Measurements from ENCODE around the gene KCTD2. TPM values are rescaled to one million over a fixed set of nuclear protein-coding genes. Genes with fewer than 3 reads are reported as not detected.

Gene KCTD2
- total RNA-seq, 5 donors from 2014 or later (not counting 1 experiment from before 2014, with no cell fraction given), result 22.0 to 32.8 (median 29.0) TPM

DNA sequence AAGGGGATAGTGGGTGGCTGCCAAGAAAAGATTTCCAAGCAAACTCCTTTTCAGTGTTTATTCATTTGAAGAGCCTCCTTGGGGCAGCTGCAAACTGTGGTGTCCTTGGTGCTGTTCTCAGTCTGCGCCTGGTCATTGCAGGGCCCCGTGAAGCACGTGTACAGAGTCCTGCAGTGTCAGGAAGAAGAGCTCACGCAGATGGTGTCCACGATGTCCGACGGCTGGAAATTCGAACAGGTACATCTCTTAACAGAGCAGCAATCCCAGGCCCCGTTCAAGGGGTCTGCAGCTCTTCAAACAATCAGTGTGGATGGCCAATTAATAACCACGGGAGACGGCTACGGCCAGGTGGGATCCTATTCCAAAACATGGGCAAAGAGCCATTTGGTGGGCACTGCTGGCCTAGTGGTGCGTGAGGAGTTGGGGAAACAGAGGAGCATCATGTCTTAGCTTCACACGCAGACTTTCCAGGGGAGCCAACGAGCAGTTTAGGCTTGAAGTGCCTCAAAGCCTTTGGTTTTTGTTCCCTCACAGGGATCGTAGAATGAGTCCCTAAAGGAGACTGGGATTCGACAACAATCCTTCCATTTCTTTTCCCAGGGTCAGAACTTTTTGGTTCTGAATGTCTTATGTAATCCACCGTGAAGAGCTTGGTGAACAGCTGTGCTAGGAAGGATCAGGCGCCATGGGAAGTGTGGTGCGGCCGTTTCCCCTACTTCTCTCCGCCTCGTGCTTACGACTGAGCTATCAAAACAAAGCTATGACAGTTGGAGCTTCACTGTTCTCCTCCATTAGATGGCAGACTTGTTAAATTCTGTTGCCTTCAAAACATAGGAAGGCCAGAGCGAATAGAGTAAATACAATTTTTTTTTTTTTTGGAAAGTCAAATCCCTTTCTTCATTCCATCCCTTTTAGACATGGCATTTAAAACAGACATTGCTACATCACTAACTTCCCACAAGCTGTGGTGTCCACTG, 12.6 kb downstream of the KCTD2 start:
- H3K36me3 Mint-ChIP-seq, result peaks cover 40% of the 10 kb centered on the region
- no peaks in the 10 kb centered on the region for H3K9me3 ChIP-seq
- no peak overlapping the region for H3K27ac ChIP-seq (ENCODE audit: low read length)
- CTCF ChIA-PET, result interaction anchor here (0.5 to 2.4 kb wide), 18 partner anchors 13 to 524 kb away, joined by 3 to 13 read pairs (median 3); partner anchors contain the start of genes ATP5PD (in 1 of the 2), KCTD2 (in 1 of the 2) and NT5C (in 1 of the 2)
- H3K9me3 Mint-ChIP-seq, result no peaks in the 10 kb centered on the region
- peaks cover 27 to 58% of the 10 kb centered on the region in 2 donors for H3K36me3 ChIP-seq (ENCODE audit: control insufficient read depth in 2 of 2, extremely low read depth in 1 of 2, insufficient read depth in 1 of 2, low read length in 1 of 2)
- no peaks in the 10 kb centered on the region for H3K27me3 ChIP-seq (replicated peaks in 1 of 2; ENCODE audit: control insufficient read depth in 2 of 2, extremely low read depth in 1 of 2, insufficient read depth in 2 of 2, low read length in 1 of 2)
- peaks cover 10 to 18% (median 12%) of the 10 kb centered on the region in 3 donors for H3K4me1 Mint-ChIP-seq
- no peak overlapping the region for H3K4me3 Mint-ChIP-seq
- ATAC-seq (replicated peaks in 1 of 4) (peak; percentile 70 to 92 (median 74)), DNase-seq (peak in 2 of 35 experiments; percentile 17 to 51)
- POLR2A ChIA-PET, result interaction anchor here (0.5 to 0.6 kb wide), 3 partner anchors 43 to 63 kb away, joined by 3 to 9 read pairs (median 4); no protein-coding TSS in a partner anchor
- peak overlapping the region; percentile 46 to 61 for H3K27ac Mint-ChIP-seq
- H3K4me1 ChIP-seq (ENCODE audit: control insufficient read depth in 1 of 2, extremely low read depth in 1 of 2, insufficient read depth in 2 of 2, low read length in 2 of 2), result no peaks in the 10 kb centered on the region
- H3K27me3 Mint-ChIP-seq, result no peaks in the 10 kb centered on the region
- no peak overlapping the region for H3K4me3 ChIP-seq (ENCODE audit: control insufficient read depth in 1 of 2, extremely low read depth in 1 of 2, low read length in 1 of 2)
- WGBS (ENCODE audit: insufficient coverage), result 83% methylated on average over 23 of the region's 25 CpGs

DNA sequence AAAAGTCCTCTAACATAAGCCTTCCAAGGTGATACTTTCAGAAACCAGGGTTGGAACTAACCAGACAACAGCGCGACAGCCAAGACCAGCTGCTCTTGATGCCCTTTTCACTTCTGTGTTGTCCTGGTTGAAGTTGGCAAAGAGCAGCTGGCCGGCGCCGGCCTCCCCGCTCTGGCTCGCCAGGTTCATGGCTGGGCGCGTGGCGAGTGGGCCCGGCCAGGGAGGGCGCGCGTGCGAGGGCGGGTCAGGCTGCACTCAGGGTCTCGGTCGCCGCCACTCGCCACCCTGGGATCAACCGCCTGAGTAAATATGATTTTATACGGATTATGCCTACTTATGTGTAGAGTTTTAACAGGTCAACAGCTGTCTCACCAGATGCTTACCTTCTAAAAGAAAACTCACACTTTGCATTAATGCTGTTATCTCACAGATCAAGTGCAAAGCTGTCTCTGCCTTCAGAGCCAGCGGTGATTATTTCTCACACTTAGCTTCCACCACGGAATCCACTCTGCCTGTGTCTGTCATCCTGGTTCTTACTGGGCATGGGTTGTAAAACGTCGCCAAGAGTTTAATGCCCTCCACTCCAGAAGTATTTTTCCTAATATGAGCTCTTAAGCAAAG, 13.5 kb downstream of the KCTD2 start:
- H3K4me1 Mint-ChIP-seq, result peaks cover 12 to 18% (median 14%) of the 10 kb centered on the region in 3 donors
- Histone ChIP-seq H3K9me3 (no peaks in the 10 kb centered on the region), H3K27me3 (replicated peaks in 1 of 2; ENCODE audit: control insufficient read depth in 2 of 2, extremely low read depth in 1 of 2, insufficient read depth in 2 of 2, low read length in 1 of 2) (no peaks in the 10 kb centered on the region), H3K36me3 (ENCODE audit: control insufficient read depth in 2 of 2, extremely low read depth in 1 of 2, insufficient read depth in 1 of 2, low read length in 1 of 2) (peaks cover 30 to 61% of the 10 kb centered on the region in 2 donors), H3K27ac (ENCODE audit: low read length) (no peak overlapping the region), H3K4me1 (ENCODE audit: control insufficient read depth in 1 of 2, extremely low read depth in 1 of 2, insufficient read depth in 2 of 2, low read length in 2 of 2) (peaks cover 0 to 4% of the 10 kb centered on the region in 2 experiments), H3K4me3 (ENCODE audit: control insufficient read depth in 1 of 2, extremely low read depth in 1 of 2, low read length in 1 of 2) (no peak overlapping the region)
- CTCF ChIA-PET, result interaction anchor here (0.6 to 2.4 kb wide), 12 partner anchors 14 to 141 kb away, joined by 3 to 13 read pairs (median 3); partner anchors contain the start of genes ATP5PD (in 1 of the 2), KCTD2 (in 1 of the 2) and MRPL58 (in 1 of the 2)
- H3K9me3 Mint-ChIP-seq, result no peaks in the 10 kb centered on the region
- ATAC-seq (replicated peaks in 1 of 4) (no peak), DNase-seq (no peak)
- POLR2A ChIA-PET, result interaction anchor here (0.5 to 0.6 kb wide), 3 partner anchors 25 to 62 kb away, joined by 3 to 10 read pairs (median 4); no protein-coding TSS in a partner anchor
- peak overlapping the region; percentile 46 to 50 for H3K27ac Mint-ChIP-seq
- H3K27me3 Mint-ChIP-seq, result no peaks in the 10 kb centered on the region
- no peak overlapping the region for H3K4me3 Mint-ChIP-seq
- 95% methylated on average over 4 of the region's 26 CpGs for WGBS (ENCODE audit: insufficient coverage)
- peaks cover 40% of the 10 kb centered on the region for H3K36me3 Mint-ChIP-seq

DNA sequence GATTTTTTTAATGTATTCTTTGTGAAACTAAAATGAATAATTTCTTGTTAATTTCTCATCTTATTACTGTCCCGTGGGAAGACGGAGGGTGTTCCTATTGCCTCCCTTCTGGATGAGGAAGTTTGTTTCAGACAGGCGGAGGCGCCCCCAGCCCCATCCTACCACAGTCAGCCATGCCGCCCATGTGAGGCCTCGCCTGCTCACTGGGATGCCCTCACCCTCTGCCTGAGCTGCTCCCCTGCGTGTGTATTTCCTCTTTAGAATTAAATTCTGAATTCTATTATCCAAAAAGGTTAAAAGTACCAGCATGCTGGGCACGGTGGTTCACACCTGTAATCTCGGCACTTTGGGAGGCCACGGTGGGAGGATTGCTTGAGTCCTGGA, 14.0 kb downstream of the KCTD2 start:
- Mint-ChIP-seq H3K36me3 (peaks cover 38% of the 10 kb centered on the region), H3K4me1 (peaks cover 12 to 18% (median 16%) of the 10 kb centered on the region in 3 donors), H3K27ac (no peak overlapping the region), H3K4me3 (no peak overlapping the region), H3K27me3 (no peaks in the 10 kb centered on the region), H3K9me3 (no peaks in the 10 kb centered on the region)
- Histone ChIP-seq H3K36me3 (ENCODE audit: control insufficient read depth in 2 of 2, extremely low read depth in 1 of 2, insufficient read depth in 1 of 2, low read length in 1 of 2) (peaks cover 30 to 57% of the 10 kb centered on the region in 2 donors), H3K9me3 (no peaks in the 10 kb centered on the region), H3K27ac (ENCODE audit: low read length) (no peak overlapping the region), H3K4me1 (ENCODE audit: control insufficient read depth in 1 of 2, extremely low read depth in 1 of 2, insufficient read depth in 2 of 2, low read length in 2 of 2) (peaks cover 0 to 8% of the 10 kb centered on the region in 2 experiments), H3K4me3 (ENCODE audit: control insufficient read depth in 1 of 2, extremely low read depth in 1 of 2, low read length in 1 of 2) (no peak overlapping the region), H3K27me3 (replicated peaks in 1 of 2; ENCODE audit: control insufficient read depth in 2 of 2, extremely low read depth in 1 of 2, insufficient read depth in 2 of 2, low read length in 1 of 2) (no peaks in the 10 kb centered on the region)
- POLR2A ChIA-PET, result no interaction called here
- DNase-seq (no peak), ATAC-seq (replicated peaks in 1 of 4) (no peak)
- no CpG with 5 or more reads among the region's 10 CpGs for WGBS (ENCODE audit: insufficient coverage)
- CTCF ChIA-PET, result interaction anchor here (0.6 to 2.0 kb wide), 4 partner anchors 49 to 110 kb away, joined by 3 to 13 read pairs (median 7); partner anchors contain the start of gene MRPL58 (in 1 of the 2)

DNA sequence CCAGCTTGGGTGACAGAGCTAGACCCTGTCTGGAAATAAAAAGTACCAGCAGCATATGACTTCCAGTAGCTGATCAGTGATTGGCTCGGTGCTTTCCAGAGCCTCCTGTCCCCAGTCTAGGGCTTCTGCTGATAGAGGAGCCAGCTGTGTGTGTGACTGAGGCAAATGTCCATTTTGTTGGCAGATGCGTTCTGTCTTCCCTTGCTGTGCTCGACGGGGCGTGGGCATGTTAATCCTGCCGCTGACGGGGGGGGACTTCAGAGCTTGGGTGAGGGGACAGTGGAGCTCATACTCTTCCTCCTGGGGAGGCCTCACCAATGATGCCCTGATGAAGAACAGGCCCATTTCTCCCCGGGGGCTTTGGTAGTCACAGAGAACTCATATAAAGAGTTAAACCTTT, 14.6 kb downstream of the KCTD2 start:
- peaks cover 13 to 18% (median 17%) of the 10 kb centered on the region in 3 donors for H3K4me1 Mint-ChIP-seq
- peaks cover 32% of the 10 kb centered on the region for H3K36me3 Mint-ChIP-seq
- H3K9me3 Mint-ChIP-seq, result no peaks in the 10 kb centered on the region
- 95% methylated on average over 4 of the region's 8 CpGs for WGBS (ENCODE audit: insufficient coverage)
- H3K27ac ChIP-seq (ENCODE audit: low read length), result no peak overlapping the region
- no peak overlapping the region for H3K4me3 Mint-ChIP-seq
- peaks cover 0 to 11% of the 10 kb centered on the region in 2 experiments for H3K4me1 ChIP-seq (ENCODE audit: control insufficient read depth in 1 of 2, extremely low read depth in 1 of 2, insufficient read depth in 2 of 2, low read length in 2 of 2)
- DNase-seq (no peak), ATAC-seq (replicated peaks in 1 of 4) (no peak)
- CTCF ChIA-PET, result interaction anchor here (0.5 to 1.0 kb wide), 4 partner anchors 53 to 140 kb away, joined by 3 to 4 read pairs (median 3); no protein-coding TSS in a partner anchor
- no peaks in the 10 kb centered on the region for H3K27me3 ChIP-seq (replicated peaks in 1 of 2; ENCODE audit: control insufficient read depth in 2 of 2, extremely low read depth in 1 of 2, insufficient read depth in 2 of 2, low read length in 1 of 2)
- no peak overlapping the region for H3K4me3 ChIP-seq (ENCODE audit: control insufficient read depth in 1 of 2, extremely low read depth in 1 of 2, low read length in 1 of 2)
- H3K27me3 Mint-ChIP-seq, result no peaks in the 10 kb centered on the region
- no peaks in the 10 kb centered on the region for H3K9me3 ChIP-seq
- POLR2A ChIA-PET, result no interaction called here
- H3K27ac Mint-ChIP-seq, result no peak overlapping the region
- peaks cover 30 to 55% of the 10 kb centered on the region in 2 donors for H3K36me3 ChIP-seq (ENCODE audit: control insufficient read depth in 2 of 2, extremely low read depth in 1 of 2, insufficient read depth in 1 of 2, low read length in 1 of 2)

DNA sequence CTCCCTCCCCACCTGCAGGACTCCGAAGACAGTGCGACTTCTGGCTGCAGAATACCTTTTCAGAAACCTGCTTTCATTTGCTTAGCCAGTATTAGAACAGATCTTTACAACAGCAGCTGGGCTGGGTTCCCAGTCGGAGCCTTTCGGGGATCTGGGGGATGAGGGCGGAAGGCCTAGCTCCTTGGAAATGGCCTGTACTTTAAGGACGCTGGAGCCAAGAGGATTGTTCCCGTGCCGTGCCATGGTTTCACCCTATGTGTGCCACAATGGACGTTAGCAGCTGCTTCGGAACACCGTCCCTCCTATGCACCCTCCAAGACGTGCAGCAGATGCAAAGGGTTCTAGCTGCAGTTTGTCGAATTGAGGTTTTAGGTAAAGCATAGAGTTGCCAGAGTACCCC, 16.2 kb downstream of the KCTD2 start:
- ChIA-PET CTCF (interaction anchor here in 1 of 2 donors (0.6 kb wide), 1 partner anchor 92 kb away, joined by 3 read pairs; no protein-coding TSS in a partner anchor), POLR2A (interaction anchor here in 1 of 2 donors (0.5 kb wide), 1 partner anchor 23 kb away, joined by 7 read pairs; no protein-coding TSS in a partner anchor)
- Mint-ChIP-seq H3K4me3 (no peak overlapping the region), H3K27me3 (no peaks in the 10 kb centered on the region), H3K4me1 (peaks cover 22 to 27% (median 26%) of the 10 kb centered on the region in 3 donors), H3K9me3 (no peaks in the 10 kb centered on the region), H3K36me3 (peaks cover 32% of the 10 kb centered on the region), H3K27ac (no peak overlapping the region)
- H3K27ac ChIP-seq (ENCODE audit: low read length), result no peak overlapping the region
- ATAC-seq (replicated peaks in 1 of 4), result no peak
- H3K4me1 ChIP-seq (ENCODE audit: control insufficient read depth in 1 of 2, extremely low read depth in 1 of 2, insufficient read depth in 2 of 2, low read length in 2 of 2), result peaks cover 4 to 23% of the 10 kb centered on the region in 2 experiments
- no peaks in the 10 kb centered on the region for H3K9me3 ChIP-seq
- no peaks in the 10 kb centered on the region for H3K27me3 ChIP-seq (replicated peaks in 1 of 2; ENCODE audit: control insufficient read depth in 2 of 2, extremely low read depth in 1 of 2, insufficient read depth in 2 of 2, low read length in 1 of 2)
- 98% methylated on average over 11 of the region's 13 CpGs for WGBS (ENCODE audit: insufficient coverage)
- H3K36me3 ChIP-seq (ENCODE audit: control insufficient read depth in 2 of 2, extremely low read depth in 1 of 2, insufficient read depth in 1 of 2, low read length in 1 of 2), result peaks cover 30 to 53% of the 10 kb centered on the region in 2 donors
- no peak overlapping the region for H3K4me3 ChIP-seq (ENCODE audit: control insufficient read depth in 1 of 2, extremely low read depth in 1 of 2, low read length in 1 of 2)
- no peak for DNase-seq
